Measurements from ENCODE around the gene DOCK6. TPM values are rescaled to one million over a fixed set of nuclear protein-coding genes. Genes with fewer than 3 reads are reported as not detected.

Gene DOCK6
- total RNA-seq, 1 experiment from 2014 or later, result 88.8 TPM

- no peaks in the 10 kb centered on the region for H3K36me3 Mint-ChIP-seq
- ATAC-seq (no peak), DNase-seq (ENCODE audit: low spot score) (no peak)
- H3K27me3 Mint-ChIP-seq (ENCODE audit: low read depth), result no peaks in the 10 kb centered on the region
- POLR2A ChIA-PET, result no interaction called here
- no peak overlapping the region for H3K27ac Mint-ChIP-seq
- H3K4me3 Mint-ChIP-seq, result no peak overlapping the region
- CTCF ChIA-PET, result interaction anchor here (1.6 to 3.6 kb wide), 2 partner anchors 75 to 95 kb away, joined by 5 to 12 read pairs; no protein-coding TSS in a partner anchor
- no peak for TF ChIP-seq FOXP1 (CRISPR knock-in tag; IDR thresholded peaks at IDR 0.05; ENCODE audit: borderline replicate concordance)
- no peak for TF ChIP-seq ZNF425 (CRISPR knock-in tag; conservative IDR thresholded peaks at IDR 0.05)
- no peak for TF ChIP-seq NR1H2 (CRISPR knock-in tag; IDR thresholded peaks at IDR 0.05)
- no peak for TF ChIP-seq SMAD3 (CRISPR knock-in tag; IDR thresholded peaks at IDR 0.05; ENCODE audit: borderline replicate concordance)
- TF ChIP-seq ZNF263 (CRISPR knock-in tag; IDR thresholded peaks at IDR 0.05; ENCODE audit: low read depth), result no peak
- TF ChIP-seq GTF2I (CRISPR knock-in tag; conservative IDR thresholded peaks at IDR 0.05), result no peak
- no peak for TF ChIP-seq NFATC4 (CRISPR knock-in tag; IDR thresholded peaks at IDR 0.05)
- no peak for TF ChIP-seq ZNF416 (CRISPR knock-in tag; IDR thresholded peaks at IDR 0.05)
- TF ChIP-seq, protein P1, sequence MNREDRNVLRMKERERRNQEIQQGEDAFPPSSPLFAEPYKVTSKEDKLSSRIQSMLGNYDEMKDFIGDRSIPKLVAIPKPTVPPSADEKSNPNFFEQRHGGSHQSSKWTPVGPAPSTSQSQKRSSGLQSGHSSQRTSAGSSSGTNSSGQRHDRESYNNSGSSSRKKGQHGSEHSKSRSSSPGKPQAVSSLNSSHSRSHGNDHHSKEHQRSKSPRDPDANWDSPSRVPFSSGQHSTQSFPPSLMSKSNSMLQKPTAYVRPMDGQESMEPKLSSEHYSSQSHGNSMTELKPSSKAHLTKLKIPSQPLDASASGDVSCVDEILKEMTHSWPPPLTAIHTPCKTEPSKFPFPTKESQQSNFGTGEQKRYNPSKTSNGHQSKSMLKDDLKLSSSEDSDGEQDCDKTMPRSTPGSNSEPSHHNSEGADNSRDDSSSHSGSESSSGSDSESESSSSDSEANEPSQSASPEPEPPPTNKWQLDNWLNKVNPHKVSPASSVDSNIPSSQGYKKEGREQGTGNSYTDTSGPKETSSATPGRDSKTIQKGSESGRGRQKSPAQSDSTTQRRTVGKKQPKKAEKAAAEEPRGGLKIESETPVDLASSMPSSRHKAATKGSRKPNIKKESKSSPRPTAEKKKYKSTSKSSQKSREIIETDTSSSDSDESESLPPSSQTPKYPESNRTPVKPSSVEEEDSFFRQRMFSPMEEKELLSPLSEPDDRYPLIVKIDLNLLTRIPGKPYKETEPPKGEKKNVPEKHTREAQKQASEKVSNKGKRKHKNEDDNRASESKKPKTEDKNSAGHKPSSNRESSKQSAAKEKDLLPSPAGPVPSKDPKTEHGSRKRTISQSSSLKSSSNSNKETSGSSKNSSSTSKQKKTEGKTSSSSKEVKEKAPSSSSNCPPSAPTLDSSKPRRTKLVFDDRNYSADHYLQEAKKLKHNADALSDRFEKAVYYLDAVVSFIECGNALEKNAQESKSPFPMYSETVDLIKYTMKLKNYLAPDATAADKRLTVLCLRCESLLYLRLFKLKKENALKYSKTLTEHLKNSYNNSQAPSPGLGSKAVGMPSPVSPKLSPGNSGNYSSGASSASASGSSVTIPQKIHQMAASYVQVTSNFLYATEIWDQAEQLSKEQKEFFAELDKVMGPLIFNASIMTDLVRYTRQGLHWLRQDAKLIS (CRISPR knock-in tag; IDR thresholded peaks at IDR 0.05; ENCODE audit: borderline replicate concordance), result no peak
- TF ChIP-seq, protein P2, sequence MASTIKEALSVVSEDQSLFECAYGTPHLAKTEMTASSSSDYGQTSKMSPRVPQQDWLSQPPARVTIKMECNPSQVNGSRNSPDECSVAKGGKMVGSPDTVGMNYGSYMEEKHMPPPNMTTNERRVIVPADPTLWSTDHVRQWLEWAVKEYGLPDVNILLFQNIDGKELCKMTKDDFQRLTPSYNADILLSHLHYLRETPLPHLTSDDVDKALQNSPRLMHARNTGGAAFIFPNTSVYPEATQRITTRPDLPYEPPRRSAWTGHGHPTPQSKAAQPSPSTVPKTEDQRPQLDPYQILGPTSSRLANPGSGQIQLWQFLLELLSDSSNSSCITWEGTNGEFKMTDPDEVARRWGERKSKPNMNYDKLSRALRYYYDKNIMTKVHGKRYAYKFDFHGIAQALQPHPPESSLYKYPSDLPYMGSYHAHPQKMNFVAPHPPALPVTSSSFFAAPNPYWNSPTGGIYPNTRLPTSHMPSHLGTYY (CRISPR knock-in tag; IDR thresholded peaks at IDR 0.05), result no peak
- TF ChIP-seq TP53 (CRISPR knock-in tag; IDR thresholded peaks at IDR 0.05), result no peak
- no peaks in the 10 kb centered on the region for H3K9me3 Mint-ChIP-seq
- H3K4me1 Mint-ChIP-seq, result no peaks in the 10 kb centered on the region
These were observed 24.1 kb upstream of the DOCK6 start for GRCh38 chr19:11286312-11286974.

DNA sequence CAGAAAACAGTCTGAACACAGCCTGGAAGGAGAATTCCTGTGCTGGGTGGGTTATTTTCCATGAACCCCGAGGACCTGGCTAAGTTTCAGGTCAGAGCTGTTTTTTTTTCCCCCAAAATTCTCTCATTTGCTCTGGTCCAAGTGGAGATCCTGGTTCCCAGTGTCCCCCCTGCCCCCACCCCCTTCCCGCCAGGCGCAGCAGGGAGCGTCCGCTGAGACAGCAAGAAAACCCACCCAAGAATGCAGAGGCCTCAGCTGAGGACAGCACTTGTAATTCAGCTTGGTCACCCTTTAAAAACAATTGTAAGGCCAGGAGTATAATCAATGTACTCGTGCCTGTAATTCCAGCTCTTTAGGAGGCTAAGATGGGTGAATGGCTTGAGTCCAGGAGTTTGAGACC lies 22.2 kb upstream of the DOCK6 start:
- H3K4me3 Mint-ChIP-seq, result no peak overlapping the region
- no peak for DNase-seq (ENCODE audit: low spot score)
- H3K36me3 Mint-ChIP-seq, result peaks cover 2% of the 10 kb centered on the region; the same call in 1 of the 2 replicates
- no peak for ATAC-seq
- no peak overlapping the region for H3K27ac Mint-ChIP-seq
- no peaks in the 10 kb centered on the region for H3K27me3 Mint-ChIP-seq (ENCODE audit: low read depth)
- H3K9me3 Mint-ChIP-seq, result 0 out of 2 replicates have a peak, but pooled peaks cover 3% of the 10 kb centered on the region
- no peaks in the 10 kb centered on the region for H3K4me1 Mint-ChIP-seq
- ChIA-PET CTCF (interaction anchor here (0.8 to 3.6 kb wide), 4 partner anchors 9 to 151 kb away, joined by 3 to 12 read pairs (median 6); partner anchors contain the start of genes EPOR, ODAD3 and PRKCSH), POLR2A (interaction anchor here (0.6 kb wide), 1 partner anchor 30 kb away, joined by 4 read pairs; no protein-coding TSS in a partner anchor)
- TF ChIP-seq KAT7 (CRISPR knock-in tag; IDR thresholded peaks at IDR 0.05; ENCODE audit: borderline replicate concordance), result no peak
- no peak for TF ChIP-seq SOX15 (CRISPR knock-in tag; IDR thresholded peaks at IDR 0.05)
- TF ChIP-seq, protein P3, sequence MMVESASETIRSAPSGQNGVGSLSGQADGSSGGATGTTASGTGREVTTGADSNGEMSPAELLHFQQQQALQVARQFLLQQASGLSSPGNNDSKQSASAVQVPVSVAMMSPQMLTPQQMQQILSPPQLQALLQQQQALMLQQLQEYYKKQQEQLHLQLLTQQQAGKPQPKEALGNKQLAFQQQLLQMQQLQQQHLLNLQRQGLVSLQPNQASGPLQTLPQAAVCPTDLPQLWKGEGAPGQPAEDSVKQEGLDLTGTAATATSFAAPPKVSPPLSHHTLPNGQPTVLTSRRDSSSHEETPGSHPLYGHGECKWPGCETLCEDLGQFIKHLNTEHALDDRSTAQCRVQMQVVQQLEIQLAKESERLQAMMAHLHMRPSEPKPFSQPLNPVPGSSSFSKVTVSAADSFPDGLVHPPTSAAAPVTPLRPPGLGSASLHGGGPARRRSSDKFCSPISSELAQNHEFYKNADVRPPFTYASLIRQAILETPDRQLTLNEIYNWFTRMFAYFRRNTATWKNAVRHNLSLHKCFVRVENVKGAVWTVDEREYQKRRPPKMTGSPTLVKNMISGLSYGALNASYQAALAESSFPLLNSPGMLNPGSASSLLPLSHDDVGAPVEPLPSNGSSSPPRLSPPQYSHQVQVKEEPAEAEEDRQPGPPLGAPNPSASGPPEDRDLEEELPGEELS (CRISPR knock-in tag; IDR thresholded peaks at IDR 0.05), result no peak
- no peak for TF ChIP-seq ESRRA (CRISPR knock-in tag; IDR thresholded peaks at IDR 0.05; ENCODE audit: borderline replicate concordance)
- TF ChIP-seq ARID4B (CRISPR knock-in tag; IDR thresholded peaks at IDR 0.05; ENCODE audit: borderline replicate concordance), result no peak
- no peak for TF ChIP-seq ZSCAN18 (CRISPR knock-in tag; IDR thresholded peaks at IDR 0.05)
- TF ChIP-seq EMX1 (CRISPR knock-in tag; IDR thresholded peaks at IDR 0.05), result no peak
- no peak for TF ChIP-seq SMAD3 (CRISPR knock-in tag; IDR thresholded peaks at IDR 0.05; ENCODE audit: borderline replicate concordance)

Data from WTC11 (cell line).